GM21786 (cell line): ENCODE results near the gene BPTF.
A peak's percentile ranks its signal among the peaks of the same experiment; 100 is the strongest.
"Not testable (repeated sequence)": the region's sequence is repeated elsewhere in the genome, so short reads cannot be mapped to it uniquely, and the experiment has no call there.

Experiments
- ATAC-seq: cut with Tn5 transposase; IDR thresholded peaks from one replicate; pipeline ENCODE4 v1.9.1; 2021; ENCODE audit not compliant: unreplicated experiment

BPTF gene

GRCh38 chr17:67833946-67834631 is 8.8 kb downstream of the BPTF start:
- no peak for ATAC-seq

GRCh38 chr17:67834634-67835033 is 9.3 kb downstream of the BPTF start:
- no peak for ATAC-seq

- no peak for ATAC-seq
Observed at GRCh38 chr17:67836205-67836987, 11.1 kb downstream of the BPTF start.

- ATAC-seq: no peak
Observed at GRCh38 chr17:67837965-67838364, 12.7 kb downstream of the BPTF start.

- no peak for ATAC-seq
Observed at GRCh38 chr17:67838538-67838937, 13.2 kb downstream of the BPTF start.

- ATAC-seq: no peak
Observed at GRCh38 chr17:67841992-67842391, 16.7 kb downstream of the BPTF start.

GRCh38 chr17:67842648-67843047 is 17.3 kb downstream of the BPTF start:
- no peak for ATAC-seq

- ATAC-seq: no peak
Observed at GRCh38 chr17:67845374-67845773, 20.1 kb downstream of the BPTF start.

- not testable (repeated sequence) for ATAC-seq
Observed at GRCh38 chr17:67848189-67848588, 22.9 kb downstream of the BPTF start.

- not testable (repeated sequence) for ATAC-seq
Observed at GRCh38 chr17:67848846-67849245, 23.5 kb downstream of the BPTF start.

GRCh38 chr17:67850991-67851631 is 25.8 kb downstream of the BPTF start:
- ATAC-seq: no peak

- ATAC-seq: no peak
Observed at GRCh38 chr17:67853703-67854102, 28.4 kb downstream of the BPTF start.

GRCh38 chr17:67854378-67854777 is 29.1 kb downstream of the BPTF start:
- ATAC-seq: no peak

GRCh38 chr17:67855504-67856324 is 30.4 kb downstream of the BPTF start:
- ATAC-seq: no peak

GRCh38 chr17:67856402-67856801 is 31.1 kb downstream of the BPTF start:
- not testable (repeated sequence) for ATAC-seq

- ATAC-seq: no peak
Observed at GRCh38 chr17:67862614-67863217, 37.4 kb downstream of the BPTF start.

- peak; percentile 50 for ATAC-seq
Observed at GRCh38 chr17:67863624-67864247, 38.4 kb downstream of the BPTF start.

- ATAC-seq: no peak
Observed at GRCh38 chr17:67865438-67865837, 40.1 kb downstream of the BPTF start.

GRCh38 chr17:67867591-67867990 is 42.3 kb downstream of the BPTF start:
- ATAC-seq: no peak

- no peak for ATAC-seq
Observed at GRCh38 chr17:67868176-67868575, 42.9 kb downstream of the BPTF start.
